Transverse colon (tissue), 3 donors: ENCODE results near the gene RFXAP.

ENCODE experiments used
- CTCF ChIP-seq, 5 experiments: fragments of 200-600 bp in 3 of 5; fragments of 450-650 bp in 2 of 5; sonication (generic) in 3 of 5; IDR thresholded peaks; 1 replicate in 2 of 5; 2 replicates in 3 of 5; pipeline ENCODE4 v1.5.1; 2016 to 2017; ENCODE audit warnings: antibody characterized with exemption in 5 of 5, inconsistent platforms in 3 of 5, mild to moderate bottlenecking in 2 of 5, moderate library complexity in 1 of 5
- POLR2A ChIP-seq: fragments of 450-650 bp; IDR thresholded peaks from one replicate; pipeline ENCODE4 v1.6.1; 2016; ENCODE audit warnings: antibody characterized with exemption, mild to moderate bottlenecking, moderate library complexity

GRCh38 chr13:36813225-36813624, 5.8 kb upstream of the RFXAP start:
- no peak for TF ChIP-seq CTCF (IDR thresholded peaks at IDR 0.05)
- no peak for TF ChIP-seq POLR2A
